ENCODE measurements around the gene TTLL3. TPM values are rescaled to one million over a fixed set of nuclear protein-coding genes. Genes with fewer than 3 reads are reported as not detected.
"Not testable (repeated sequence)": the region's sequence is repeated elsewhere in the genome, so short reads cannot be mapped to it uniquely, and the experiment has no call there.

TTLL3 gene
- total and polyA plus RNA-seq, 7 donors: 2.9 to 19.0 (median 6.4) TPM

- H3K27me3 ChIP-seq (ENCODE audit: insufficient read depth in 3 of 3, low read length in 2 of 3): no peaks in the 10 kb centered on the region
- intact Hi-C loops (cut with DNase I): loop anchor here in 1 of 2 donors (2.0 kb wide), 1 partner anchor 35 kb away; no protein-coding TSS in a partner anchor
- WGBS, 3 donors: 0 to 1% (median 0%) methylated on average over 40 to 42 of the region's 42 CpGs
Measured at GRCh38 chr3:9843715-9844438, 33.8 kb downstream of the TTLL3 start, which contains the start of gene RPUSD3. Gene RPUSD3 (minus strand): TSS chr3:9844008. CDS start chr3:9843990, 18 bp downstream.

GRCh38 chr3:9846231-9846630 is 36.2 kb downstream of the TTLL3 start:
- ATAC-seq: no peak
- Histone ChIP-seq H3K27ac (no peak overlapping the region), H3K27me3 (ENCODE audit: insufficient read depth in 3 of 3, low read length in 2 of 3) (no peaks in the 10 kb centered on the region), H3K4me1 (peaks cover 9% of the 10 kb centered on the region), H3K36me3 (ENCODE audit: insufficient read depth in 1 of 2, low read depth in 1 of 2) (peaks cover 0 to 10% of the 10 kb centered on the region in 2 donors), H3K4me3 (no peak overlapping the region), H3K9me3 (no peaks in the 10 kb centered on the region)
- no peak for TF ChIP-seq CTCF (IDR thresholded peaks at IDR 0.05)
- WGBS, 3 donors: 64 to 70% (median 65%) methylated on average over 6 of the region's 6 CpGs
- intact Hi-C loops (cut with DNase I): no loop called here
- DNase-seq: no peak

More at GRCh38 chr3:9843715-9844438, 33.8 kb downstream of the TTLL3 start, which contains the start of gene RPUSD3:
- peaks cover 9% of the 10 kb centered on the region for H3K4me1 ChIP-seq
- peak; percentile 99 to 100 (median 100) for ATAC-seq
- no peaks in the 10 kb centered on the region for H3K9me3 ChIP-seq
- TF ChIP-seq CTCF (IDR thresholded peaks at IDR 0.05): no peak
- peak; percentile 98 to 99 for DNase-seq
- peaks cover 0 to 34% of the 10 kb centered on the region in 2 donors for H3K36me3 ChIP-seq (ENCODE audit: insufficient read depth in 1 of 2, low read depth in 1 of 2)
- peak within 1 kb of the TSS; percentile 93 for H3K4me3 ChIP-seq
- H3K27ac ChIP-seq: peak within 1 kb of the TSS; percentile 73

- Histone ChIP-seq H3K4me1 (peaks cover 9% of the 10 kb centered on the region), H3K9me3 (no peaks in the 10 kb centered on the region), H3K27me3 (ENCODE audit: insufficient read depth in 3 of 3, low read length in 2 of 3) (no peaks in the 10 kb centered on the region), H3K36me3 (ENCODE audit: insufficient read depth in 1 of 2, low read depth in 1 of 2) (peaks cover 0 to 2% of the 10 kb centered on the region in 2 donors), H3K4me3 (no peak overlapping the region), H3K27ac (no peak overlapping the region)
- ATAC-seq (no peak), DNase-seq (no peak)
- 87 to 95% (median 88%) methylated on average over 6 of the region's 6 CpGs for WGBS, 3 donors
- TF ChIP-seq CTCF (IDR thresholded peaks at IDR 0.05): no peak
- intact Hi-C loops (cut with DNase I): no loop called here
Measured at GRCh38 chr3:9846931-9847488, 36.9 kb downstream of the TTLL3 start.

GRCh38 chr3:9847870-9848269 is 37.8 kb downstream of the TTLL3 start:
- ATAC-seq; H3K27ac ChIP-seq; H3K27me3 ChIP-seq (ENCODE audit: insufficient read depth in 3 of 3, low read length in 2 of 3); DNase-seq; intact Hi-C loops (cut with DNase I); H3K4me1 ChIP-seq; H3K36me3 ChIP-seq (ENCODE audit: insufficient read depth in 1 of 2, low read depth in 1 of 2); H3K9me3 ChIP-seq; H3K4me3 ChIP-seq: not testable (repeated sequence)
- 48 to 63% (median 53%) methylated on average over 6 to 9 of the region's 9 CpGs for WGBS, 3 donors

- H3K4me1 ChIP-seq; H3K27ac ChIP-seq; intact Hi-C loops (cut with DNase I); H3K36me3 ChIP-seq (ENCODE audit: insufficient read depth in 1 of 2, low read depth in 1 of 2); H3K9me3 ChIP-seq; H3K4me3 ChIP-seq; DNase-seq; H3K27me3 ChIP-seq (ENCODE audit: insufficient read depth in 3 of 3, low read length in 2 of 3); ATAC-seq: not testable (repeated sequence)
- 40% methylated on average over 4 of the region's 4 CpGs for WGBS, 3 donors
- peak; percentile 47 for TF ChIP-seq CTCF (IDR thresholded peaks at IDR 0.05)
Measured at GRCh38 chr3:9848860-9849259, 38.8 kb downstream of the TTLL3 start.

GRCh38 chr3:9851383-9851782 is 41.3 kb downstream of the TTLL3 start:
- H3K4me3 ChIP-seq; H3K27me3 ChIP-seq (ENCODE audit: insufficient read depth in 3 of 3, low read length in 2 of 3); H3K9me3 ChIP-seq; H3K4me1 ChIP-seq; H3K36me3 ChIP-seq (ENCODE audit: insufficient read depth in 1 of 2, low read depth in 1 of 2); intact Hi-C loops (cut with DNase I); H3K27ac ChIP-seq; ATAC-seq; DNase-seq: not testable (repeated sequence)
- 77 to 86% (median 80%) methylated on average over 6 of the region's 6 CpGs for WGBS, 3 donors

GRCh38 chr3:9851926-9852325 is 41.9 kb downstream of the TTLL3 start:
- H3K36me3 ChIP-seq (ENCODE audit: insufficient read depth in 1 of 2, low read depth in 1 of 2); intact Hi-C loops (cut with DNase I); ATAC-seq; H3K27ac ChIP-seq; DNase-seq; H3K9me3 ChIP-seq; H3K4me1 ChIP-seq; H3K4me3 ChIP-seq; H3K27me3 ChIP-seq (ENCODE audit: insufficient read depth in 3 of 3, low read length in 2 of 3): not testable (repeated sequence)
- WGBS, 3 donors: 59 to 62% (median 61%) methylated on average over 6 of the region's 6 CpGs
